A549 (cell line): ENCODE results near the gene CFAP97.
"Not testable (repeated sequence)": the region's sequence is repeated elsewhere in the genome, so short reads cannot be mapped to it uniquely, and the experiment has no call there.

Experiments used
- CTCF ChIP-seq: fragments of >200 bp; sonication (Bioruptor Twin); formaldehyde crosslinking; IDR thresholded peaks from 3 replicates; pipeline ENCODE4 v1.5.1; 2016
- EP300 ChIP-seq, 2 experiments: fragments of >200 bp; sonication (Bioruptor Twin); formaldehyde crosslinking; IDR thresholded peaks; 2 replicates in 1 of 2; 3 replicates in 1 of 2; pipeline ENCODE4 v1.6.1; 2016 to 2017
- GATA3 ChIP-seq: IDR thresholded peaks from 2 replicates; pipeline ENCODE4 v1.6.1; 2012; ENCODE audit warnings: borderline replicate concordance
- JUN ChIP-seq, 2 experiments: fragments of >200 bp; sonication (Bioruptor Twin); formaldehyde crosslinking; IDR thresholded peaks; 2 replicates in 1 of 2; 3 replicates in 1 of 2; pipeline ENCODE4 v1.6.1; 2016 to 2017
- KDM5A ChIP-seq: fragments of 200-600 bp; sonication (generic); IDR thresholded peaks from 2 replicates; pipeline ENCODE4 v1.6.1; 2016; ENCODE audit warnings: antibody characterized with exemption, mild to moderate bottlenecking
- MAX ChIP-seq: IDR thresholded peaks from 2 replicates; pipeline ENCODE4 v1.6.1; 2012
- POLR2A ChIP-seq: IDR thresholded peaks from 2 replicates; pipeline ENCODE4 v1.6.1; 2012; ENCODE audit warnings: mild to moderate bottlenecking, low read length
- POLR2AphosphoS2 ChIP-seq: conservative IDR thresholded peaks from 2 replicates; pipeline ENCODE4 v1.6.1; 2012; ENCODE audit warnings: low read length, improper control_type of control experiment, inconsistent platforms
- REST ChIP-seq: fragments of 200-600 bp; sonication (generic); IDR thresholded peaks from 2 replicates; pipeline ENCODE4 v1.6.1; 2016; ENCODE audit warnings: antibody characterized with exemption, mild to moderate bottlenecking, moderate library complexity

- TF ChIP-seq JUN (IDR thresholded peaks at IDR 0.05); REST; POLR2A; CTCF; MAX; KDM5A; GATA3; EP300 (IDR thresholded peaks at IDR 0.05); POLR2AphosphoS2: not testable (repeated sequence)
Observed at GRCh38 chr4:185209852-185210101, 6.0 kb upstream of the CFAP97 start.
